ENCODE results near the gene ABLIM2. TPM values are rescaled to one million over a fixed set of nuclear protein-coding genes. Genes with fewer than 3 reads are reported as not detected.

The ABLIM2 gene
- total and polyA plus RNA-seq, 10 of the 15 experiments (the other 5 are each of a cell fraction or from before 2014, with no cell fraction given): 0.03 to 0.15 (median 0.05) TPM; not detected in 7

- no peak for TF ChIP-seq ZNF687 (IDR thresholded peaks at IDR 0.05)
- TF ChIP-seq TARDBP (IDR thresholded peaks at IDR 0.05; ENCODE audit: borderline replicate concordance): no peak
Observed at GRCh38 chr4:7978907-7979651, 179.5 kb downstream of the ABLIM2 start (continued).

GRCh38 chr4:7978489-7978888 lies 180.1 kb downstream of the ABLIM2 start:
- H3K4me2 ChIP-seq (ENCODE audit: control insufficient read depth, insufficient read depth): no peak overlapping the region
- TF ChIP-seq MEF2B (IDR thresholded peaks at IDR 0.05; ENCODE audit: partially characterized antibody, poor library complexity, severe bottlenecking): no peak
- TF ChIP-seq ZNF687 (IDR thresholded peaks at IDR 0.05): no peak
- no peak for TF ChIP-seq RELB (IDR thresholded peaks at IDR 0.05; ENCODE audit: low read depth)
- no peak for TF ChIP-seq ATF2 (IDR thresholded peaks at IDR 0.05; ENCODE audit: low read length)
- no peak for TF ChIP-seq POLR2AphosphoS5 (IDR thresholded peaks at IDR 0.05; ENCODE audit: low read length)
- TF ChIP-seq SIN3A (IDR thresholded peaks at IDR 0.05; ENCODE audit: low read depth, low read length): no peak
- SMC1A ChIA-PET (ENCODE audit: uncharacterized antibody, unreplicated experiment): interaction anchor here (1.3 kb wide), 1 partner anchor 9 kb away, joined by 3 read pairs; no protein-coding TSS in a partner anchor
- H3K27me3 ChIP-seq (replicated peaks in 1 of 2; ENCODE audit: control insufficient read depth in 2 of 2, insufficient read depth in 2 of 2, low read length in 1 of 2): no peaks in the 10 kb centered on the region; a peak in 1 of 4 replicates
- CTCF ChIA-PET: interaction anchor here (1.4 kb wide), 1 partner anchor 10 kb away, joined by 4 read pairs; no protein-coding TSS in a partner anchor
- H3K4me1 ChIP-seq (ENCODE audit: control insufficient read depth, insufficient read depth, low read length): no peaks in the 10 kb centered on the region; the same call in 1 of the 2 replicates
- WGBS (ENCODE audit: insufficient coverage, insufficient replicate concordance, low lambda C conversion rate, missing lambda C conversion rate): 30% methylated on average over 5 of the region's 5 CpGs
- FAIRE-seq (no peak), DNase-seq (ENCODE audit: low read depth, low spot score) (no peak), ATAC-seq (no peak)
- H3K36me3 ChIP-seq (ENCODE audit: control insufficient read depth in 2 of 2, insufficient read depth in 2 of 2, low read length in 1 of 2): no peaks in the 10 kb centered on the region
- RAD21 ChIA-PET (ENCODE audit: unreplicated experiment): no interaction called here
- H3K79me2 ChIP-seq (ENCODE audit: control insufficient read depth, insufficient read depth, low read length): no peaks in the 10 kb centered on the region
- no peak overlapping the region for H3K4me3 ChIP-seq
- no peak overlapping the region for H3K27ac ChIP-seq (ENCODE audit: control insufficient read depth, insufficient read depth)
- BruUV-seq (replicated peaks): no TSS peak
- POLR2A ChIA-PET: no interaction called here
- H2AFZ ChIP-seq (ENCODE audit: control insufficient read depth, low read depth, low read length): no peak overlapping the region
- no peak overlapping the region for H3K9ac ChIP-seq (ENCODE audit: control insufficient read depth, insufficient read depth, low read length)
- H4K20me1 ChIP-seq (ENCODE audit: control insufficient read depth, insufficient read depth): no peaks in the 10 kb centered on the region
- H3K9me3 ChIP-seq (replicated peaks; ENCODE audit: control insufficient read depth, insufficient read depth, low read length): no peaks in the 10 kb centered on the region
- in situ Hi-C loops (cut with MboI): no loop called here
- intact Hi-C loops (cut with micrococcal nuclease; ENCODE audit: unreplicated experiment): no loop called here
